NCI-H2196 (cell line): Measurements from ENCODE around the gene ABCF1.
A peak's percentile ranks its signal among the peaks of the same experiment; 100 is the strongest.

ENCODE experiments used
- DNase-seq: peaks from one replicate; lab custom pipeline; 2025; ENCODE audit not compliant: unreplicated experiment; lab: John Stamatoyannopoulos, UW

Gene ABCF1

GRCh38 chr6:30556906-30557682, 14.1 kb upstream of the ABCF1 start, which contains the start of gene PRR3:
Gene PRR3, plus strand, starts transcription at chr6:30557295. Its CDS starts 50 bp downstream, at chr6:30557345.
- DNase-seq, result peak; percentile 94

GRCh38 chr6:30557683-30557981, 13.6 kb upstream of the ABCF1 start:
- no peak for DNase-seq

- no peak for DNase-seq
Observed at GRCh38 chr6:30560930-30561329, 10.3 kb upstream of the ABCF1 start.

- DNase-seq, result no peak
Observed at GRCh38 chr6:30562470-30563425, 8.5 kb upstream of the ABCF1 start.

- DNase-seq, result no peak
Observed at GRCh38 chr6:30564114-30564513, 7.1 kb upstream of the ABCF1 start.

- DNase-seq, result no peak
Observed at GRCh38 chr6:30565772-30566171, 5.5 kb upstream of the ABCF1 start.

GRCh38 chr6:30568245-30568644, 3.0 kb upstream of the ABCF1 start:
- no peak for DNase-seq

GRCh38 chr6:30570263-30570662, 979 bp upstream of the ABCF1 start:
- DNase-seq, result no peak

GRCh38 chr6:30570740-30571074, 535 bp upstream of the ABCF1 start:
- no peak for DNase-seq

GRCh38 chr6:30571762-30572082, 480 bp downstream of the ABCF1 start:
- no peak for DNase-seq

- DNase-seq, result no peak
Observed at GRCh38 chr6:30572148-30572547, 906 bp downstream of the ABCF1 start.

GRCh38 chr6:30573113-30573512, 1.9 kb downstream of the ABCF1 start:
- DNase-seq, result no peak

- DNase-seq, result no peak
Observed at GRCh38 chr6:30578051-30578450, 6.8 kb downstream of the ABCF1 start.

- DNase-seq, result no peak
Observed at GRCh38 chr6:30583921-30584320, 12.7 kb downstream of the ABCF1 start.

- DNase-seq, result no peak
Observed at GRCh38 chr6:30589754-30590358, 18.6 kb downstream of the ABCF1 start.

- no peak for DNase-seq
Observed at GRCh38 chr6:30590509-30590908, 19.3 kb downstream of the ABCF1 start.

GRCh38 chr6:30591008-30591407, 19.8 kb downstream of the ABCF1 start:
- DNase-seq, result no peak

GRCh38 chr6:30592287-30592686, 21.0 kb downstream of the ABCF1 start:
- DNase-seq, result no peak

- DNase-seq, result peak; percentile 80
Observed at GRCh38 chr6:30597315-30598144, 26.3 kb downstream of the ABCF1 start.

GRCh38 chr6:30598912-30599624, 27.8 kb downstream of the ABCF1 start:
- DNase-seq, result no peak
